GM21737 (cell line): ENCODE measurements around the gene C2orf92.
A peak's percentile ranks its signal among the peaks of the same experiment; 100 is the strongest.

Experiments used
- ATAC-seq: cut with Tn5 transposase; IDR thresholded peaks from one replicate; pipeline ENCODE4 v1.9.1; 2021; ENCODE audit warnings: mild to moderate bottlenecking, moderate library complexity; ENCODE audit not compliant: unreplicated experiment

The C2orf92 gene

DNA sequence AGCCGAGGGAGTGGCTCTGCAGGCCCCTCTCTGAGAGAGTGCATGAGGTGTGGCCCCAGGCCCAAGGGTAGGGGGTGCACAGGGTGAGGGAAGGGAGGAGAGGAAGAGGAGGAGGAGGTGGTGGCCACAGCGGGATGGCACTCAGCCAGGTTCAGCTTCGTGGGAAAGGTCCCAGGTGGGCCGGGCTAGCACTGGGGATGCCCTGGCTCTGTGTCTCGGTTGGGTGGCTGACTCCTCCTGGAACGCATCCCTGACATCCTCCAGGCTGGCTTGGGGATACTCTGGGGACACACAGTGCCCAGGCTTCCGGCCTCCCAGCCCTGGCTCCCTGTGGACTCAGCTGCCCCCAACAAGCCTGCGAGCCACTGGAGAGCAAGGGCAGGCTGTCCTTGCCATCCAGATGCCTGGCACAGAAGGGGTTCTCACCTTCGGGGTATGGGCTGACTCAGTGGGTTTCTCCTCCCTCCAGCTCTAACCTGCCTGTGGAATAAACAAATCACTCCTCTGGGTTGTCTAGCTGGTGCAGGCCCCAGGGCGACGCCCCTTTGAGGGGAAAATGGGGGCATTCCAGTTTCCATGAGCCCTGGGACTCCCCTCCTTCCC lies 43.3 kb downstream of the C2orf92 start:
- ATAC-seq = no peak

DNA sequence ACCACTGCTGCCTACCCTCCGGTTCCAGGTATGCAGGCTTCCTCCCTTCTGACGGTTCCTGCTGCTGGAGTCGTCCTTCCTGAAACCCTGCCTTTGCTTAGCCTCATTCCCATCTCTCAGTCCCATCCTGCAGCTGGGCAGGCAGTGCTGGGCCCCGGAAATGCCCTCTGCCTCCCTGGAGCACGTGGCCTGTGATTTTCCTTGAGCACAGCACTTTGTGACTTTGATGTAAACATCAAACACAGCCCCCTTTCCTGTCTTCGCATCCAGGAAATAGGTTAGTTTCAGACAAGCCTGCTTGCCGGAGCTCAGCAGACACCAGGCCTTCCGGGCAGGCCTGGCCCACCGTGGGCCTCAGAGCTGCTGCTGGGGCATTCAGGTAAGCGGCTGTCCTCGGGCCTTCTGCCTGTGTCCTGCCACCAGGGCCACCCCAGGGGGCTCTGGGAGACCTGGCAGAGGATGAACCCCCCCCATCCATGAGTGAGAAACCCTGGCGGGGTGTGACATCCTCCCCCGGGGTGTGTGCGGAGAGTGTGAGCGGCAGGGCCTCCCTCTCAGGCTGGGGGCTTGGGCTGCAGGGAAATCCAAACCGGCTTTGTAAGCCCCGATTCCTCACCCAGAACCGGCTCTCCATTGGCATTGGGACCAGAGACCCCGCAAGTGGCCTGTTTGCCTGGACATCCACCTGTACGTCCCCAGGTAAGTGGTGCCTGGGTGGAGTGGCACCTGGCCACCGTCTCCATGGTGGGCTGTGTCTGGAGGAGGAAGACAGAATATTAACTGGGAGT lies 44.0 kb downstream of the C2orf92 start, which contains the start of gene ZAP70:
Gene ZAP70, plus strand, starts transcription at position 281 of the 788 bp plus-strand sequence. CDS start 10,461 bp downstream, outside the sequence.
- no peak for ATAC-seq

DNA sequence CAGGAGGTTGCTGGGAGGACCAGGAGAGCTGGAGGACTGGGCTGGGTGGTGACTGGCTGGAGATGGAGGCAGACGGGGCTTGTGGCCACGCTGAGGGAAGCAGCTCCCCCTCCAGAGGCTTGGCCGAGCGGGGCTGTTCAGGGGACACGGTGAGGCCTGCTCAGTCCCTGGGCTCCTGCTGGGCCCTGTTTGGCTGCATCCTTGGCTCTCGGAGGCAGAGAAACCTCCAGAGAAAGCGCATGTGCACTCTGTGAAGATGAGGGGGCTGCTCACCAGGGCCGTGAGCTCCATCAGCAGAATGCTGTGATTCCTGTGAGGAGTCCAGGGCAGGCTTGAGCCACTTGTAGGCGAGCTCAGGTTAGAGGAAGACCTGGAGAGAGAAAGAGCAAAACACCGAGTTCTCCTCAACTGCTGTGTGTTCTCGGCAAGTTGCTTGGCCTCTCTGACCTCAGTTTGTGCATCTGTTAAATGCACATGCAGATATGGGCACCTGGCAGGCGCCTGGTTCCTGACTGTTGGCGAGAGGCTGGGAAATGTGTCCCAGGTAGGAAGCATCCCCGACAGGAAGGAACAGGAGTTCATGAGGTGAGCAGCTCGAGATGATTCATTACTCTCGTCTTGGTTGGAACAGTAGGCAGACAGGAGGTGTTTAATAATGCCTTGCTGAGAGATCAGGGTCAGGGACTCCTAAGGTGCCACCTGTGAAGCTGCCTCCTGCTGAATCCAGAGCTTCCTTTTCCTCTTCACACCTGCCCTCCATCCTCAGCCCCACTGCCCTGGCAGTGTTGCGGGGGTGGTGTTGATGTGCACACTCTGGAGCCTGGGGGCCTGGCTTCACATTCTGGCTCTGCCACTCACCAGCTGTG lies 44.8 kb downstream of the C2orf92 start:
- no peak for ATAC-seq

DNA sequence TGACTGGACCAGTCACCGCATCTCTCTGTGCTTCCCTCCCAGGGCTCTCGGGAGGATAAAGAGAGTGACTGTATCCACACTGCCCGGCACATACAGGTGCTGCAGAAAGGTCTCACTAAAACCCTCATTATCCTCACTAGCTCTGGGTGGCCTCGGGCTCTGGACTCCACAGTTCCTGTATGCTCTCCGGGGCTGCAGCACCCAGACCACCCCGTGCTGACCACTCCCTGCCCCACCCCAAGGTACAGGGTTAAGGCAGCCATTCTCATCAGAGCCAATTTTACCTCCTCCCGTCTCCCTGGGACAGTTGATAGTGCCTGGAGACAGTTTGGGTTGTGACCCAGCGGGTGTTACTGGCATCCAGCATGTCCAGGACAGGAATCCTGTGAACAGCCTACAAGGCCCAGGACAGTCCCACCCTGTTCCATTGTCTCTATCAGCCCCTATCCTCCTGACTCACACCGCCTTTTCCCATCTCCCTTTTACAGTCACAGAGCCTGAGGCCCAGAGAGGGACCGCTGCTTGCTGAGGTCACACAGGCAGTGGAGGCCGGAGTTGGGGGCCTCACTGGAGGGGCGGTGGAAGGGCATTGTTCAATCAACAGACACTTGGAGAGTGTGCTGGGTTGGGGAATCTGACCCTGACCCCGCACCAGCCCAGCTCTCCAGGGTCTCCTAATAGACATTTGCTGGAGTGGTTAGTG lies 45.6 kb downstream of the C2orf92 start:
- no peak for ATAC-seq

DNA sequence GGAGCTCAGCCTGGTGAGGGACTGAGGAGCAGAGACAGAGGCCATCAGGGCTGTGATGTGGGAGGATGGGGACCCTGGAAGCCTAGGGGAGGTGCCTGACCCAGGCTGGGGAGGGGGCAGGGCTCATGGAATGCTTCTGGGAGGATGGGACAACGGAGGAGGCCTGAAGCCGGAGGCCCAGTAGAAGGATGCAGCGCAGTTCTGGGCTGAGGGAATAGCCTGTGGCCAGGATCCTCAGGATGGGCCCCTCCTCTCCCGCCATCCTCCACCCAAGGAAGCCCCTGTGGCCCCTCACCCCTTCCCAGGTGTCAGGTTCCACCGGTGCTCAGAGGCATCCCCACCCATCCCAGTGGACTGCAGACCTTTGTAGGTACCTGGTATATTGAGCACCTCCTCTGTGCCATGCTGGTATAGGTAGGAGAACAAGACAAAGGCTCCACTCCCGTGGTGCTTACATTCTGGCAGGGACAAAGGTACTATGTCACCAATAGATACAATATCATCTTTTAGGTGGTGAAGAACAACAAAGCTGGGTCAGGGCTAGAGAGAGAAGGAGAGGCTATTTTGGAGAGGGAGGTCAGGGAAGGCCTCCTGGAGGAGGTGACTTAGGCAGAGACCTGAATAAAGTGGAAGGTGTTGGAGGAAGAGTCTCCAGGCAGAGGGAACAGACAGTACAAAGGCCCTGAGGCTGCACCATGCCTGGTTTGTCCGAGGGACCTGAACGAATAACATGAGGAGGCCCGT lies 46.6 kb downstream of the C2orf92 start:
- no peak for ATAC-seq

DNA sequence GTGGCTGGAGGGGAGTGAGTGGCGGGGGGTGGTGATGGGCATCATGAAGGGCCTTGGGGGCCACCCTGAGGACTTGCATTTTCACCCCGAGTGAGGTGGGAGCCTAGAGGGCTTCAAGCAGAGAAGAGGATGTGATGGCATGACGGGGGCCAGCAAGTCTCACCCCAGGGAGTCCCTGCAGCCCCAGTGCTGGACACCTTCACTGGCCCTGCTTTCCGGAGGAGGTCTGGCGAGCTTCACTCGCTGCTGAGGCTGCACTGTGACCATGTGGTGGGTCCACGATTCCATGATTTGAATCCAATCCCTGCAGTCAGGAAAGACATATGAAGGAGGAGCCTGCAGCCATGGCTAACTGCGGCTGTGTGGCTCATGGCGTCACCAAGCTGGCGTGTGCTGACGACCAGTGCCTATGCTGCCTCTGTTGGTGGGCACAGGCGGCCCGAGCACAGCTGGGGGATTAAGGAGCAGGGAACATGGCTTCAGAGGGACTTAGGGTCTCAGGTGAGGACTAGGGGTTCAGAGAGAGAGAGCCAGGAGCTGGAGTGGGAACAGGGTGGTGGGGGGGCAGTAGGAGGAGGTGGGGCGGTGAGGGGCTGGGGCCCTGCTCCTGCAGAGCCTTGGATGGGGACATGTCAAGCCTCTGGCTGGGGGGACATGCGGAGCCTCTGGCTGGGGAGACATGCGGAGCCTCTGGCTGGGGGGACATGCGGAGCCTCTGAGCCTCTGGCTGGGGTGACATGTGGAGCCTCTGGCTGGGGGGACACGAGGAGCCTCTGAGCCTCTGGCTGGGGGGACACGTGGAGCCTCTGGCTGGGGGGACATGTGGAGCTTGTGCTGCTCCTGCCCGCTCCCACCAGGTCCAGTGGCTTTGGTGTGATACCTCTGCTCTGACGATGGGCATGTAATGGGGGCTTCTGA lies 47.4 kb downstream of the C2orf92 start:
- no peak for ATAC-seq

DNA sequence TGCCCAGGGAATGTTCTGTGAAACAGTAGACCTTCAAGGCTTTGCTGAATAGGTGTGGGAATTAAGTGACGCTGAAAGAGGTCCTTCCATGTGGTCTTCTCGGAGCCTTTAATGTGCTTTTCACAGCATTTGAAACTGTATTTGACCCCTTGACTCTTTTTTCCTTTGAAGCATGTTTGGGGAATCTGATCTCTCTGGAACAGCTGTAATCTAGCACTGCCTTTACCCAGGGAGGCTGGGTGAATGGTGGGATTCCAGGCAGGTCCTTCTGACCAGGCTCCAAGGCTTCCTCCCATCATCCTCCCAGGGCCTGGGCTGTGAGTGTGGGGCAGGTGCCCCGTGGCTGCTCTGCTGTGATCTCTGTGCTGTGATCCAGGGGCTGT lies 48.1 kb downstream of the C2orf92 start:
- ATAC-seq = no peak

DNA sequence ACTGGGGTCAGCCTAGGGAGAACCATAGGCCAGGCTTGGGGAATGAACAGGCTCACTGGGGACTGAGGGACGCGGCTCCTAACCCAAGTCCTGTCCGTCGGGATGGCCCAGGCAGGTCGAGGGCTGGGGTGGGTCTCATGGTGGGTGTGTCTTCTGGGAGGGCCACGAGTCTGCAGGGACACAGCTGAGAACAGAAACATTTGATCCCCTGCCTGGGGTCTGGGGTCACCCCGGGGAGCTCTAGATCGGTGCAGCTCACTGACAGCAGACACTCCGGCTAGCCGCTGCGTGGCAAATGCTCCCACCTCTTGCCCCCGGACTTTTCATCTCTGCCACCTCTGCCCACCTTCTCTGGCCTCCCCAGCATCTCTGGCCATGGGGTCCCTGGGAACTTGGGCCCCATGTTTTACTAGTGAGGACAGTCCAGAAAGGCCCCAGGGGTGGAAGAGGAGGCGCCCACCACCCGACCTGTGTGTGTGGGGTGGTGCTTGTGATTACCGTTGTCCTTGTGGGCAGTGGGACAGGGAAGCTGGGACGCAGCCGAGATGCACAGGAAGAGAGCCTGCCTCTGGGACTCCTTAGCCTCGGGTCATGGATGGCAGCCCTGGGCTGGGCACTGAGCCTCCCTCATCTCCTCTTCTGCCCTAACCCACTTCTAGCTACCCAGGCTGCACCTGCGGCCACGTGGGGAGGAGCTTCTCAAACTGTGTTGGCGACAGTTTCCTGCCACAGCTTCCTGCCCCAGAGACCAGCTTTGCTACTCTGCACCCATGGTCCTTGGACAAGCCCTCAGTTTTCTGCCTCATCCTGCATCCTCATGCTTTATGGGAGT lies 48.8 kb downstream of the C2orf92 start:
- ATAC-seq = peak; percentile 73

DNA sequence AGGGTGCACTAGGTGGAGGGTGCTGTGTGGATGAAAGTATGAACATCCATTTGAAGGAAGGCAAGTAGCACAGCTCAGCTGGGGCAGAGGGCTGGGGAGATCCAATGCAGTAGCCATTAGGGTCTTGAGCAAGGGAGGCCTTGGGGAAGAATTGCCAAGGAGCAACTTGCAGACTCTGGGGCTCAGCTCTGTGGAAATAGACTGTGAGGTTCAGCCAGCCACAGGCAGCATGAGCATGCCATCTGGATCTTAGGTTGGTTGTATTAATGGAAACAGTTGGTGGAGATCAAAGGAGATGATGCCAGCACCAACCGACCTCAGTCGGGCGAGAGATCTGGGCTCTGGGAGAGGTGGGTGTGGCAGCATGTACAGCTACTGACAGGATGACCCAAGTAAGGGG lies 49.4 kb downstream of the C2orf92 start:
- peak; percentile 26 for ATAC-seq

DNA sequence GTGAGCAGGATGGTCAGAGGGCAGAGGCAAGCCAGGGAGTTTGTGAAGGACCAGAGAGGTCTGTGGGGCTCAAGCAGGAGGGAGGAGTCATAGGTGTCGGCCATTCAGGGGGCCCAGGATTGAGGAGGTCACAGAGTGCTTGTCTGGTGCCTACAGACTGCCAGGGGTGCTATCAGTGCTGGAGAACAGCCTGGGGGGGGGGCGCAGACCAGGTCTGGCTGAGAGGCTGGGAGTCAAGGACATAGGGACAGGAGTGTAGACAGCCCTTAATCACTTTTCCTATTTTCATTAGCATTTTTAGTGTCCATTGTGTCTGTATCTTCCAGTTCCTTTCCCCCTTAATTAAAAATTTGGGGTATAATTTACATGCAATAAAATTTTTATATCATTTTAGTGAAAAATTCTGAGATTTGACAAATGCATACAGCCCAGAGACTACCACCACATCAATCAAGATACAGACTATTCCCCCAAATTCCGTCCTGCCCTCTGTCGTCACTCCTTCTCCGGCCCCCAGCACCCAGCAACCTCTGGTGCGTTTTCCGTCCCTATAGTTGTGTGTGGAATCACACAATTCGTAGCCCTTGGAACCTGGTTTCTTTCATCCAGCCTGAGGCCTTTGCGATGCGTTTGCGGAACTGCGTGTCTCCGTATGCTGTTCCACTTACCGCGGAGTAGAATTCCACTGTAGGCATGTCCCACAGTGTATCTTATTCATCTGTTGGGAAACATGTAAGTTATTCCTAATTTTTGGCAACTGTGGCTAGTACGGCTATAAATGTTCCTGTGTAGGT lies 50.0 kb downstream of the C2orf92 start:
- ATAC-seq = no peak

DNA sequence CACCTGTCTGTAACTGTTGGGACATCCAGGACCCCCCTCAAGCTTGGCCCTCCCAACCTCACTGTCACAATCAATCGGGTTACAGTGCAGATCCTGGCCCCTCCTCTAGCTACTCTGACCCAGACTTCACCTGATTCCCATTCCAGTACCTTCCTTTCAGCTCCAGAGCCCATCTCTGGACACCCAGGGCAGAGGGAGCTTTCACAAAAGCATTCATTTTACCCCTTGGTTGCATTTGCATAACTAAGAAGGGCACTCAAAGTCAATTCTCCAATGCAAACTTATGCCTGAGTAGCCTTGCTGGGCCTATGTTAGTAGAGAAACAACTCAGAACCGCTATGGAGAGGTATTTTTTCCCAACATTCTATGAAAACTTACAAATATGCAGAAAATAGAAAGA lies 51.2 kb downstream of the C2orf92 start:
- ATAC-seq = no peak

DNA sequence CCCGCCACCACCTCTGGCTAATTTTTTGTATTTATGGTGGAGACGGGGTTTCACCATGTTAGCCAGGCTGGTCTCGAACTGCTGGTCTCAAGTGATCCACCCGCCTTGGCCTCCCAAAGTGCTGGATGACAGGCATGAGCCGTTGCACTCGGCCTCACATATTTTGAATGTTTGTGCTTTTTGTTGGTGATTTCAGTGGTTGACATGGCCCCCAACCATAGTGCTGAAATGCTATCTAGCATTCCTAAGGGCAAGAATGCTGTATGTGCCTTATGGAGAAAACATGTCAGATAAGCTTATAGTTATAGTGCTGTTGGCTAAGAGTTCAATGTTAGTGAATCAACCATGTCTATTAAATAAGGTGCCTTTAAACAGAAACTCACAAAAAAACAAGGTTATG lies 52.7 kb downstream of the C2orf92 start:
- no peak for ATAC-seq

DNA sequence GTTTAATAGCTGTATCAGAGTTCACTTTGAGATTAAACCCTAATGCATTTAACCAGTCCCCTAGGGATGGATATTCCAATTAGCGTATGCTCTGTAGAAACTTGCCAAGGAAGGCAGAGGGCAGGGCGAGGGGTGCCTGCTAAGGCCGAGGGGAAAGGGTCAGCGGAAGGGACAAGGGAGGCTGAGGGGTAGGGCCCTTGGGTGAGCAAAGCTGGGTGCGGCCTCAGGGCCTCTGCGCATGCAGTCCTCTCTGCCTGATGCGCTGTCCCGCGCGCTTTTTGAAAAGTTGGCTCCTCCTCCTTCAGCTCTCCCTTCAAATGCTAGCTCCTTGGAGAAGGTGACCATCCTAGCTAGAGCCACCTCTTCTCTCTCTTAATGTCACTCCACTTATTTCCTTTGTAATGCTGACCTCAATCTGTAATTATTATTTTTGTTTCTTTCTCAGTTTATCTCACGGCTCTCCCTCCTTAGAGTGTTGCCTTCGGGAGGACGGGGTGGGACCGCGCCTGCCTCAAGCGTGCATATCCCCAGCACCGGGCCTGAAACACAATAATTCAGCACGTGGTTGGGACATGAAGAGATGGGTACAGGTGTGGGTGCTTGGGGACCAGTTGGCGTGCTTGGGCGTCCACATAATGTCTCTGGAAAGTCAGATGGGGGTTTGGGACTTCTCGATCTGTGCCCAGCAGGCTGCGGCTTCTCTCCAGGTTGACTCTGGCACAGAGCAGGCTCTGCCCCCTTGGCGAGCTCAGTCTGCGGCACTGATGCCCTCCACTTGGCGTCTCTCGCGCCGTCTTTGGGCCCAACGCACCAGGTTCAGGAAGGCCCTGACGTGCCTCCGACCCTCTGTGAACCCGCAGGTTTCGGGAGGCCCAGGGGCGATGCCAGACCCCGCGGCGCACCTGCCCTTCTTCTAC lies 53.9 kb downstream of the C2orf92 start:
- ATAC-seq = no peak

DNA sequence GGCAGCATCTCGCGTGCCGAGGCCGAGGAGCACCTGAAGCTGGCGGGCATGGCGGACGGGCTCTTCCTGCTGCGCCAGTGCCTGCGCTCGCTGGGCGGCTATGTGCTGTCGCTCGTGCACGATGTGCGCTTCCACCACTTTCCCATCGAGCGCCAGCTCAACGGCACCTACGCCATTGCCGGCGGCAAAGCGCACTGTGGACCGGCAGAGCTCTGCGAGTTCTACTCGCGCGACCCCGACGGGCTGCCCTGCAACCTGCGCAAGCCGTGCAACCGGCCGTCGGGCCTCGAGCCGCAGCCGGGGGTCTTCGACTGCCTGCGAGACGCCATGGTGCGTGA lies 54.5 kb downstream of the C2orf92 start:
- no peak for ATAC-seq

DNA sequence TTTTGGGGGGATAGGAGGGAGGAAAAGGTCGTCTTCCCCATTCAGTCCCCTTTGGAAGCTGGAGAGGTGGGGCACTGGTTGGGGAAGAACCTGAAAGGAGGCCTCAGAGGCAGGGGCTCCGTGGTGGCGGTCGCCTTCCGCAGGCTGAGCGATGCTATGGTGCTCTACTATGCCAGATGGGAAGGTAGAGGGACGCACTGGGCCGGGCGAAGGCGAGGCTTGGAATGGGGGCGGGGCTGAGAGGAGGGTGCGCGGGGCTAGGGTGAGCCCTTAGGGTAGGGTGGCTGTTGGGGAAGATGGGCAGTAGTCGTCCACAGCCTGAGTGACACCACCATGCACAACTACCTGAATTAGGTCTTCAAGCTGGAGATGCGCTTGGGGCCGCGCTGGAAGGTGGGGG lies 55.0 kb downstream of the C2orf92 start:
- no peak for ATAC-seq

DNA sequence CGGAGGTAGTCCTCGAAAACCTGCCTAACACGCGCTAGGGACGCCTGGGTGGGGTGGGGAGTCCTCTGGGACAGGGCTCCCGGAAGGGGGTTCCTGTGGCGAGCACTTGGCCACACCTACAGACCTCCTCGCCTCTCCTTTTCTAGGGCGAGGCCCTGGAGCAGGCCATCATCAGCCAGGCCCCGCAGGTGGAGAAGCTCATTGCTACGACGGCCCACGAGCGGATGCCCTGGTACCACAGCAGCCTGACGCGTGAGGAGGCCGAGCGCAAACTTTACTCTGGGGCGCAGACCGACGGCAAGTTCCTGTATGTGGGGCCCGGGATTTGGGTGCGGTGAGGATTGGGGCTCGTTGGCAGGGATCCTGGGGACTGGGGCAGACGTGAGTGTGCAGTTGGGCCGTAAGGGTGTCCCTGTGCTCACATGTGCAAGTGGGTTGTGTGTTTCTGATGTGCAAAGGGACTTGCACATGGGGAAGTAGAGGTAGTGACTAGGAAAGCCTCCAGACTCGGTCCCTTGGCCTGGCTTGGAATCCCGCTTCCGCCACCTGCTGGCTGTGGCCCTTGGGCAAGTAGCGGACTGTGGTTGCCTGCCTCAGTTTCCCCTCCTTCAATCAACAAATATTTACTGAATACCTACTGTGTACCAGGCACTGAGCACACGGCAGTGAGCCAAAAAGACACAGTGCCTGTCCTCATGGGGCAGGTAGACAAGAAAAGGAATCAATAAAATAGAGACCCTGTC lies 55.6 kb downstream of the C2orf92 start:
- ATAC-seq = no peak
